Skeletal muscle satellite cell (primary cell): ENCODE results near the gene ADAMTS19.

Experiments
- H3K27me3 ChIP-seq: 2 replicates; pipeline ENCODE4 v1.7.0; 2013; ENCODE audit warnings: low read length; ENCODE audit not compliant: control insufficient read depth, insufficient read depth
- H3K36me3 ChIP-seq: 2 replicates; pipeline ENCODE4 v1.7.0; 2013; ENCODE audit warnings: mild to moderate bottlenecking, control low read depth, low read length; ENCODE audit not compliant: insufficient read depth
- H3K4me1 ChIP-seq: 2 replicates; pipeline ENCODE4 v1.7.0; 2013; ENCODE audit warnings: low read length; ENCODE audit not compliant: control insufficient read depth, insufficient read depth
- H3K4me2 ChIP-seq: 2 replicates; pipeline ENCODE4 v1.7.0; 2013; ENCODE audit warnings: mild to moderate bottlenecking, low read length
- H3K4me3 ChIP-seq: 2 replicates; pipeline ENCODE4 v1.7.0; 2013; ENCODE audit warnings: low read length
- H3K9ac ChIP-seq: 2 replicates; pipeline ENCODE4 v1.7.0; 2013; ENCODE audit warnings: mild to moderate bottlenecking, low read depth, low read length, moderate library complexity
- H3K9me3 ChIP-seq: replicated peaks from 2 replicates; pipeline ENCODE4 v1.7.0; 2013; ENCODE audit warnings: mild to moderate bottlenecking, control low read depth, low read length

ADAMTS19 gene

DNA sequence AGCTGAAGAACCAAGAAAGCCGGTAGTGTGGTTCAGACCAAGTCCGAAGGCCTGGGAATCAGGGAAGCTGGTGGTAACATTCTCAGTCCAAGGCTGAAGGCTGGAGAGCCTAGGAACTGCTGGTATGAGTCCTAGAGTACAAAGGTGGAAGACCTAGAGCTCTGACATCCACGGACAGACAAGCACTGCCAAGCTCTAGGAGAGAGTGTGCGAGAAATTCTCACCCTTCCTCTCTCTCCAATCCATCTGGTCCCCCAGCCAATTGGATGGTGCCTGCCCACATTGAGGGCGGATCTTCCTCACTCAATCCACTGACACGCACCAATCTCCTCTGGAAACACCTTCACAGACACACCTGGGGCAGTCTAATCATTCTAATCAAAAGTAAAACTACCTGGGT, 19.7 kb upstream of the ADAMTS19 start:
- H3K4me3 ChIP-seq: no peak overlapping the region
- no peaks in the 10 kb centered on the region for H3K9me3 ChIP-seq
- H3K4me2 ChIP-seq: no peak overlapping the region
- H3K4me1 ChIP-seq: no peaks in the 10 kb centered on the region
- no peaks in the 10 kb centered on the region for H3K27me3 ChIP-seq
- H3K36me3 ChIP-seq: no peaks in the 10 kb centered on the region
- H3K9ac ChIP-seq: no peak overlapping the region

DNA sequence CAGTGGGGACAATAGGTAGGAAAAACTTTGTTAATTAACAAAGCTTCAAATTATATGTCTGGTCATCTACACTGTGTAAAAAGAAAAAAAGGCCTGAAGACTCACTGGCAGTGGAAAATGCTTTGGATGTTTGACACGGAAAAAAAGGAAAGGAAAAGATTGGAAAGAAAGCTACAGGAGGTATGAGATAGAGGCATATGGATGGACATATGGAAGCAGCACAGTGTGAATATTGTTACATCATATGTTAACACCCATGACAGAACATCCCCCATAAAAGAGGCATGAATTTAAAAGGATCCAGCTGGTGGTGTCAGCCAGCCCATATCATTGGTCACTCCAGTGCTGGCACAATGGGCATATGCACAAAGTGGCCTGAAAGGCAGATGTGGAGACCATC, 19.0 kb upstream of the ADAMTS19 start:
- Histone ChIP-seq H3K9me3 (no peaks in the 10 kb centered on the region), H3K4me2 (no peak overlapping the region), H3K9ac (no peak overlapping the region), H3K27me3 (no peaks in the 10 kb centered on the region), H3K4me3 (no peak overlapping the region), H3K36me3 (no peaks in the 10 kb centered on the region), H3K4me1 (no peaks in the 10 kb centered on the region)

DNA sequence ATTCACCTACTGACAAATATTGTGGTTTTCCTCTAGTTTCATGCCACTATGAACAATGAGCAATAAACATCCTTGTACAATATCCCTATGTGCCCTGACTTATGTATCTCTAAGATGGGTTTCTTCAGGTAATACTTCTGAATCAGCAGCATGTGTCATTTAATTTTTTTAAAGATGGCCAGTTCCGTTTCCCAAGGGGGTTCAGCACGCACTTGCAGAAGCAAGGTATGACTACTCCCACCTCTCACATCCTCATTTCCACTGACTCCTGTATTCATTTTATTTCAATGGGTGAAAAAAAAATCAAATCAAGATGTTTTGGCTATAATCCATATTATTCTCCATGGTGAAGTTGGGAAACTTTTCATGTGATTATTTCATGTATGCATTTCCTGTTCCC, 14.7 kb upstream of the ADAMTS19 start:
- no peaks in the 10 kb centered on the region for H3K9me3 ChIP-seq
- no peak overlapping the region for H3K4me3 ChIP-seq
- H3K9ac ChIP-seq: no peak overlapping the region
- no peaks in the 10 kb centered on the region for H3K27me3 ChIP-seq
- H3K4me1 ChIP-seq: no peaks in the 10 kb centered on the region
- H3K4me2 ChIP-seq: no peak overlapping the region
- H3K36me3 ChIP-seq: no peaks in the 10 kb centered on the region

DNA sequence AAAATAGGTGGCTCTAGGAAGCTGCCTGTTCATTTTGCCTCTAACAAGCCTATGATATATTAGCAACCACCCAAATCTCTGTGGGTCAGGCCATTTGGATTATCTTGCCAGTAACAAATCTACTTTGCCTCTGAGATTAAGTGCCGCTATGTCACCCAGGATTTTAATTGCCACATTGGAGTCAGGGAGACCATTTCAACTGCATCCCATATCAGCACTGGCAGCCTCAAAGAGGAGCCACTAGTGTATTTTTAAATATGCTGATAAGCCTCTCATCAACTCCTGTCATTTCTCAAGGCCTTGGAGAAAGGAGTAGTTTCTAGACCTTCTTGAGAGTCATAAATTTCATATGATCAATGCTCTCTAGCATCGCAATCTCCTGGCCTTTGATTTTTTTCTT, 12.1 kb upstream of the ADAMTS19 start:
- H3K4me3 ChIP-seq: no peak overlapping the region
- no peaks in the 10 kb centered on the region for H3K27me3 ChIP-seq
- H3K9me3 ChIP-seq: no peaks in the 10 kb centered on the region
- H3K4me2 ChIP-seq: no peak overlapping the region
- H3K9ac ChIP-seq: no peak overlapping the region
- H3K4me1 ChIP-seq: no peaks in the 10 kb centered on the region
- H3K36me3 ChIP-seq: no peaks in the 10 kb centered on the region

DNA sequence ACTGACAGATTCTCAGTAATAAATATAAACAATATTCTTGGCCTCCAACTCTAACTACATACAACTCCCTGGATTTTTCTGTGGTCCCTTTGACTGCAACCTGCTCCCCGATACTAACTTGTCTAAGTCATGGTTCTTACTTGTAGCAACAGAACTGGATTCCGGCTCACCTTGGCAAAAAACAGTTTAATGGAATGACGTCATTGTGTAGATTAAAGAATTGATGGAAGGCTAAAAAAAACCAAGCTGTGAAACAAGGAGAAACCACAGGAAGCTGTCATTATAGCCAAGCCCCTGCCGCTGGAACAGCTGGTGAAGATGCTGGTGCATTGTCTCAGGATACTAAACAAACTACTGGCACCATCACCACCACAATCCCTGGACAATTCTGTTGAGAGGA, 11.4 kb upstream of the ADAMTS19 start:
- H3K36me3 ChIP-seq: no peaks in the 10 kb centered on the region
- H3K4me1 ChIP-seq: no peaks in the 10 kb centered on the region
- H3K4me3 ChIP-seq: no peak overlapping the region
- H3K9me3 ChIP-seq: no peaks in the 10 kb centered on the region
- H3K4me2 ChIP-seq: no peak overlapping the region
- H3K27me3 ChIP-seq: no peaks in the 10 kb centered on the region
- H3K9ac ChIP-seq: no peak overlapping the region

DNA sequence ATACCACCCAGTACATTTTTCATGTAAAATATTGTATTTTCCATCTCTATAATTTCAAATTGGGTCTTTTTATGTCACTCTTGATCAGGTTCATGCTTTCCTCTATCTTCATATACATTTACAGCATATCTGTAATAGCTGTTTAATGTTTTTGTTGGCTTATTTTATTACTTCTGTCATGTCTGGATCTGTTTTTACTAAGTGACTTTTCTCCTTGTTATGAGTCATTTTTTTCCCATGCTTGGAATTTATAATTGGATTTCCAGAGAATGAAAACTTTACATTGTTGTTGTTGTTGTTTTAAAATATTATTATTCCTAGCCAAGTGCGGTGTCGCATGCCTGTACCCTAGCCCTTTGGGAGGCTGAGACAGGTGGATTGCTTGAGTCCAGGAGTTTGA, 5.6 kb upstream of the ADAMTS19 start:
- Histone ChIP-seq H3K9me3 (no peaks in the 10 kb centered on the region), H3K27me3 (no peaks in the 10 kb centered on the region), H3K9ac (no peak overlapping the region), H3K4me3 (no peak overlapping the region), H3K4me1 (no peaks in the 10 kb centered on the region), H3K36me3 (no peaks in the 10 kb centered on the region), H3K4me2 (no peak overlapping the region)

DNA sequence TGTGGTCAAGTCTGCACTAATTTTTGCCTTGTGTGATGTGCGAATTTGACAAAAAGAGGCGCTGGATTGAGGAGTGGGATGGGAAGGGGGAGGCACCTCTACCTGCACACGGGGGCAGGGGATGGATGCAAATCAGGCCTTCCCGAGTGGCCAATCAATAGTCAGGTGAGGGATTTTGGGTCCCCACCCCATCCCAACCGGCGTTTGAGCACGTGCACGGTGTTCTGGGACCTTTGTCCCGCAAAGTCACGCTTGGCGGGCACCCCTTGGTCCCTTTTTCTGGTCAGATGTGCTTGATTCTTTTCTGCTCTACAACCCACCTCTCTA, 685 bp upstream of the ADAMTS19 start:
- no peaks in the 10 kb centered on the region for H3K27me3 ChIP-seq
- H3K4me1 ChIP-seq: peaks cover 6% of the 10 kb centered on the region
- H3K9me3 ChIP-seq: no peaks in the 10 kb centered on the region
- peak overlapping the region; percentile 70 for H3K4me3 ChIP-seq
- H3K4me2 ChIP-seq: peak overlapping the region; percentile 93
- H3K9ac ChIP-seq: peak overlapping the region; percentile 46
- no peaks in the 10 kb centered on the region for H3K36me3 ChIP-seq

DNA sequence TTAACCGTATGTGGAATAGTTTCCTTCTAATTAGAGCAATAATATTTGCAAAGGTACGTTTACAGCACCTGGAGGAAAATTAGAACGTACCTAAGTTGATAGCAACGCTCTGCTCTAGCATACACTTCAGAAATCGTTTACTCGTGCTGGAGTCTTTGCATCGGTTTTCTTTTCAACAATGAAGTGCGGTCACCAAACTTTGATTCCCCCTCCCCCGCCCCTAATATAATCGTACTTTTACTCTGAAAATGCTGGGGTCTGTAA, 506 bp downstream of the ADAMTS19 start:
- peaks cover 6% of the 10 kb centered on the region for H3K4me1 ChIP-seq
- H3K4me2 ChIP-seq: peak overlapping the region; percentile 97
- H3K27me3 ChIP-seq: no peaks in the 10 kb centered on the region
- H3K36me3 ChIP-seq: no peaks in the 10 kb centered on the region
- peak overlapping the region; percentile 79 for H3K4me3 ChIP-seq
- H3K9ac ChIP-seq: peak overlapping the region; percentile 51
- H3K9me3 ChIP-seq: no peaks in the 10 kb centered on the region

DNA sequence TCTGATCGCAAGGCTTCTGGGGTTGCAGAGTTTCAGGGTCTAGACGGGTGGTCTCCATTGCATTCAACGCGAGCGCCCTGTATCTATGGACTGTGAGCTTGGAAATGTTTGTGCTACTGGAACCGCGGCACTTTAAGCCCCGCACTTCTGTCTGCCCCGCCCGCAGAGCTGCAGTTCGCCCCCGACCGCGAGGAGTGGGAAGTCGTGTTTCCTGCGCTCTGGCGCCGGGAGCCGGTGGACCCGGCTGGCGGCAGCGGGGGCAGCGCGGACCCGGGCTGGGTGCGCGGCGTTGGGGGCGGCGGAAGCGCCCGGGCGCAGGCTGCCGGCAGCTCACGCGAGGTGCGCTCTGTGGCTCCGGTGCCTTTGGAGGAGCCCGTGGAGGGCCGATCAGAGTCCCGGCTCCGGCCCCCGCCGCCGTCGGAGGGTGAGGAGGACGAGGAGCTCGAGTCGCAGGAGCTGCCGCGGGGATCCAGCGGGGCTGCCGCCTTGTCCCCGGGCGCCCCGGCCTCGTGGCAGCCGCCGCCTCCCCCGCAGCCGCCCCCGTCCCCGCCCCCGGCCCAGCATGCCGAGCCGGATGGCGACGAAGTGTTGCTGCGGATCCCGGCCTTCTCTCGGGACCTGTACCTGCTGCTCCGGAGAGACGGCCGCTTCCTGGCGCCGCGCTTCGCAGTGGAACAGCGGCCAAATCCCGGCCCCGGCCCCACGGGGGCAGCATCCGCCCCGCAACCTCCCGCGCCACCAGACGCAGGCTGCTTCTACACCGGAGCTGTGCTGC, 1.0 kb downstream of the ADAMTS19 start:
- Histone ChIP-seq H3K9me3 (no peaks in the 10 kb centered on the region), H3K4me2 (peak overlapping the region; percentile 97), H3K4me1 (peaks cover 6% of the 10 kb centered on the region), H3K36me3 (no peaks in the 10 kb centered on the region), H3K27me3 (no peaks in the 10 kb centered on the region), H3K4me3 (peak overlapping the region; percentile 79), H3K9ac (peak overlapping the region; percentile 51)

DNA sequence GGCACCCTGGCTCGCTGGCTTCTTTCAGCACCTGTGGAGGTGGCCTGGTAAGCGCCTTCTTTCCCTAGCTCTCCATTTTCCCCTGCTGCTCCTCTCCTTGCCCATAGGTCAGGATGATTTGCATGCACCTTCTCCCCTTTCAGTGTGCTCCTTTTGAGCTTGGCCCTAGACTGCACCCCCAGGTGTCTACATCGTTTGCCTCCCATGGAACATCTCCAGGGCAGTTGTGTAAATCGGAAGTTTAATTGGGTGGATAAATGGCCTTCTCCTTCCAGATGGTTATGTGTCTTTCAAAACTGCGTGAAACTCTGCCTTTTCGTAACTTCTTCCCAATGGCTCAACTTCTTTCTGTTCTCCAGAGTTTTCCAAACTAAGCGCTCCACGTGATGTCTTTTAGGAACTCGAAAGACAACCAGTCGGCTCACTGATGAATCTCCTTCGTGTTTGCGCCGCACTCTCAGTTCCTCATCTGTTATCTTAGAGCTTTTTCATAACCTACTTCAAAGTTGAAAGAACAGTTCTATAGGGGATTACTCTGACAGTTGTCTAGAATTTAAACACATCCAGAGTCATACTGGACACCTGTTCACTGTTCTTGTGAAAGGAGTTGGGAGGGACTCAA, 1.7 kb downstream of the ADAMTS19 start:
- H3K4me2 ChIP-seq: peak overlapping the region; percentile 97
- peak overlapping the region; percentile 79 for H3K4me3 ChIP-seq
- H3K27me3 ChIP-seq: no peaks in the 10 kb centered on the region
- H3K36me3 ChIP-seq: no peaks in the 10 kb centered on the region
- H3K9ac ChIP-seq: no peak overlapping the region
- H3K9me3 ChIP-seq: no peaks in the 10 kb centered on the region
- H3K4me1 ChIP-seq: peaks cover 6% of the 10 kb centered on the region

DNA sequence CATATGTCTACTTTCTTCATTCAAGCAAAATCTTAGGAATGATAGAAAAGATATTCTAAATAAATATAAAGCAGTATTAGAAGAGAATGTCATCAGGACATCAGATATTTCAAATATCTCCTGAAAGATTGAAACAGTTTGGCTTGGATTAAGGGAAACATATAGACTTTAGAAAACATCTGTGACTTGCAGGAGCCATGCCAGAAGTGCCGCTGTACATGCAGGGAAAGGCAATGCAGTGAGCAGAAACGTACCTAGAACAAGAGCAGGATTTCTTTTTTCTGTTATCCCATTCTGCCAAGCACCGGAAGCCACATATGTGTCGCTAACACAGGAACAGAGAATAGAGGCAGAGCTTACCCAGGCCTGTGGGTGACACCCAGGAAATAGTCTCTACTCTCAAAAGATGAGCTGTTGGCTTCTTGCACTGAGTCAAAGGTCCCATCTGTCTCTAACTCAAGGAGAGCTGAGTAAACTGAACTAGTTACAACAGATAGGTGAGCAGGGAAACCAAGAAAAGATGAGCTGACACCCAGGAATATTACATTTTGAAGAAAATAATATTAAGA, 5.8 kb downstream of the ADAMTS19 start:
- Histone ChIP-seq H3K4me2 (no peak overlapping the region), H3K4me1 (peaks cover 3% of the 10 kb centered on the region), H3K9me3 (no peaks in the 10 kb centered on the region), H3K27me3 (no peaks in the 10 kb centered on the region), H3K36me3 (no peaks in the 10 kb centered on the region), H3K4me3 (no peak overlapping the region), H3K9ac (no peak overlapping the region)

DNA sequence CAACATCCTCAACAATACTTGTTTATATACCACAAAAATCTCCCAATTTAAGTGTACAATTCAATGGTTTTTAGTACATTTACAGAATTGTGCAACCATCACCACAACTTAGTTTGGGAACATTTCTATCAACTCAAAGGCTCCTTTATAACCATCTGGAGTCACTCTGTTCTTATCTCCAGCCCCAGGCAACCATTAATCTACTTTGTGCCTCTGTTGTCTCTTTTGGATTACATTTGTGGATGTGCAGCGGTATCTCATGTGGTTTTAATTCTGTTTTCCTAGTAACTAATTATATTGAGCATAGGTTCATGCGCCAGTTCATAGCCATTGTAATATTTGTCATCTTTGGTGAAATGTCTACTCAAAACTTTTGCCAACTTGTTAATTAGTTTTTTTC, 14.4 kb downstream of the ADAMTS19 start:
- Histone ChIP-seq H3K4me1 (no peaks in the 10 kb centered on the region), H3K4me3 (no peak overlapping the region), H3K36me3 (no peaks in the 10 kb centered on the region), H3K9ac (no peak overlapping the region), H3K4me2 (no peak overlapping the region), H3K9me3 (no peaks in the 10 kb centered on the region), H3K27me3 (no peaks in the 10 kb centered on the region)
